Measurements from ENCODE around the gene CCDC85C. TPM values are rescaled to one million over a fixed set of nuclear protein-coding genes. Genes with fewer than 3 reads are reported as not detected.

CCDC85C gene
- total and polyA plus RNA-seq, 2 experiments from 2014 or later = 4.5 to 24.9 TPM

DNA sequence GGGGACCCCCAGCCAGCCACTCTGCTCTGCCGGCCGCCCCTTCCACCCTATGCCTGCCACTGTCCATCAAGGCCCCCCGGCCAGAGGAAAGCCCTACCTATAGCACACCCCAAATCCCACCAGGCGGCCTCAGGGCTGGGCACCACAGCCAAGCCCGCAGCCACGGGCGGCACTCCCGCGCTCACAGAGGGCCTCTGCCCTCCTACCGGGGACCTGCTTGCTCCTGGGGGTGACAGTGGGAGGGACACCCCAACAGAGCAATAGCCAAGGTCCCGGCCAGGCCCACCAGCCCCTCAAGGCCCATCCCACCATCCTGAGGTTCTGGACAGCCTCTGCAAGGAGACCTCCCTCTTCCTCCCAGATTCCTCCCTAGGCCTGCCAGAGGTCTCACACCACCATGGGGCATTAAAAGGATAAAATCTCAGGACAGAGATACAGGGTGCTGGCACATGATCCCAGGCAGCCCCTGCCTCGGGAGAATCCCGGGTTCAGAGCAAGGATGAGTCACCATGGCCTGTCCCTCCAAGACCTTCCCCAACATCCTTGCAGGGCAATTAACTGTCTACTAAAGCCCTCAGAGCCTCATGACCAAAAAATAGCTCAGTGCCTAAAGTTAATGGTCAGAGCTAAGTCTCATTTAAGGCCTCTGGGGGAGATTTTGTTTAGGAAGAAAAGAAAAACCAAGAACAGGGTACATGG, 17.1 kb downstream of the CCDC85C start (continued):
- TF ChIP-seq, protein P1, sequence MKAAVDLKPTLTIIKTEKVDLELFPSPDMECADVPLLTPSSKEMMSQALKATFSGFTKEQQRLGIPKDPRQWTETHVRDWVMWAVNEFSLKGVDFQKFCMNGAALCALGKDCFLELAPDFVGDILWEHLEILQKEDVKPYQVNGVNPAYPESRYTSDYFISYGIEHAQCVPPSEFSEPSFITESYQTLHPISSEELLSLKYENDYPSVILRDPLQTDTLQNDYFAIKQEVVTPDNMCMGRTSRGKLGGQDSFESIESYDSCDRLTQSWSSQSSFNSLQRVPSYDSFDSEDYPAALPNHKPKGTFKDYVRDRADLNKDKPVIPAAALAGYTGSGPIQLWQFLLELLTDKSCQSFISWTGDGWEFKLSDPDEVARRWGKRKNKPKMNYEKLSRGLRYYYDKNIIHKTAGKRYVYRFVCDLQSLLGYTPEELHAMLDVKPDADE (IDR thresholded peaks at IDR 0.05) = no peak
- TF ChIP-seq JUNB (IDR thresholded peaks at IDR 0.05; ENCODE audit: unreplicated experiment) = no peak

DNA sequence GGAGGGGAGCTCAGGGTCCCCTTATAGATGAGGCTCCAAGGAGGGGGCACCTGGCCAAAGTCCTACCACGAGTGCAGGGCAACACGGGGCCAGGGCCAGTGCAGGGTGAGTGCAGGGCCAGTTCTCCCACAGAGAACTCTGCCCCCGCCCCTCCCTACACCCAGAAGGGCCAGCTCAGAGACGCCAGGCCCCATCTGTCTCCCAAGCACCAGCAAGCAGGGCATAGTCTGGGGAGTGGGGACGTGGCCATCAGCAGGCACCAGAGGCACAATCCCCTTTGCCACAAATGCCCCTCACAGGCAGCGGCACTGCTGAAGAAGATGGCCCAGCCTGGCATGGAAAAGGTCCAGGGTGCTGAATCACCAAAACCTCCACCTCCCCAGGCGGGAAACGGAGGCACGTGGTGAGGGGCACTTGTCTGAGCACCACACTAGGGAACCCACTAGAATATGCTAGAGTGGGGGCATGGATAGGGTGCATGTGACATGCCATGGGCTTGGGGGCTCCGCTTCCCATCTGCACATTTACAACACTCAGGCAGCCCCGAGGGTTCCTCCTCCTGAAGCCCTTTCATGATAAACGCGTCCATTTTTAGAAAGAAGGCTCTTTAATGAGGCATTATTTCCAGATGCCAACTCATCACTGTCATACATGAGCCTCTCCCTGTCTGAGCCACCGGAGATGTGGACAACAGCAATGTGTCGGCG, 17.8 kb downstream of the CCDC85C start:
- Histone ChIP-seq H3K9me2 (ENCODE audit: insufficient read depth) (no peaks in the 10 kb centered on the region), H3K4me3 (no peak overlapping the region), H3K4me1 (ENCODE audit: insufficient read depth) (no peaks in the 10 kb centered on the region), H3K79me2 (replicated peaks; ENCODE audit: insufficient read depth) (peaks cover 53% of the 10 kb centered on the region), H3F3A (replicated peaks; ENCODE audit: low read depth) (no peaks in the 10 kb centered on the region), H3K27ac (ENCODE audit: low read depth) (no peak overlapping the region), H2AFZ (no peak overlapping the region), H3K27me3 (ENCODE audit: insufficient read depth) (no peaks in the 10 kb centered on the region), H3K4me2 (no peak overlapping the region), H3K36me3 (ENCODE audit: insufficient read depth) (no peaks in the 10 kb centered on the region), H4K20me1 (replicated peaks; ENCODE audit: insufficient read depth) (peaks cover 5% of the 10 kb centered on the region; the same call in 1 of the 2 replicates)
- H3K27me3 Mint-ChIP-seq (ENCODE audit: insufficient read depth, low read depth, poor library complexity) = peaks cover 8% of the 10 kb centered on the region
- no peak overlapping the region for H3K4me3 Mint-ChIP-seq
- ATAC-seq (no peak), DNase-seq (ENCODE audit: low spot score) (no peak)
- H3K4me1 Mint-ChIP-seq = peaks cover 14% of the 10 kb centered on the region
- TF ChIP-seq ZNF114 (CRISPR knock-in tag; IDR thresholded peaks at IDR 0.05) (no peak), EZH2phosphoT487 (IDR thresholded peaks at IDR 0.05; ENCODE audit: unreplicated experiment) (no peak)
- TF ChIP-seq, protein P2, sequence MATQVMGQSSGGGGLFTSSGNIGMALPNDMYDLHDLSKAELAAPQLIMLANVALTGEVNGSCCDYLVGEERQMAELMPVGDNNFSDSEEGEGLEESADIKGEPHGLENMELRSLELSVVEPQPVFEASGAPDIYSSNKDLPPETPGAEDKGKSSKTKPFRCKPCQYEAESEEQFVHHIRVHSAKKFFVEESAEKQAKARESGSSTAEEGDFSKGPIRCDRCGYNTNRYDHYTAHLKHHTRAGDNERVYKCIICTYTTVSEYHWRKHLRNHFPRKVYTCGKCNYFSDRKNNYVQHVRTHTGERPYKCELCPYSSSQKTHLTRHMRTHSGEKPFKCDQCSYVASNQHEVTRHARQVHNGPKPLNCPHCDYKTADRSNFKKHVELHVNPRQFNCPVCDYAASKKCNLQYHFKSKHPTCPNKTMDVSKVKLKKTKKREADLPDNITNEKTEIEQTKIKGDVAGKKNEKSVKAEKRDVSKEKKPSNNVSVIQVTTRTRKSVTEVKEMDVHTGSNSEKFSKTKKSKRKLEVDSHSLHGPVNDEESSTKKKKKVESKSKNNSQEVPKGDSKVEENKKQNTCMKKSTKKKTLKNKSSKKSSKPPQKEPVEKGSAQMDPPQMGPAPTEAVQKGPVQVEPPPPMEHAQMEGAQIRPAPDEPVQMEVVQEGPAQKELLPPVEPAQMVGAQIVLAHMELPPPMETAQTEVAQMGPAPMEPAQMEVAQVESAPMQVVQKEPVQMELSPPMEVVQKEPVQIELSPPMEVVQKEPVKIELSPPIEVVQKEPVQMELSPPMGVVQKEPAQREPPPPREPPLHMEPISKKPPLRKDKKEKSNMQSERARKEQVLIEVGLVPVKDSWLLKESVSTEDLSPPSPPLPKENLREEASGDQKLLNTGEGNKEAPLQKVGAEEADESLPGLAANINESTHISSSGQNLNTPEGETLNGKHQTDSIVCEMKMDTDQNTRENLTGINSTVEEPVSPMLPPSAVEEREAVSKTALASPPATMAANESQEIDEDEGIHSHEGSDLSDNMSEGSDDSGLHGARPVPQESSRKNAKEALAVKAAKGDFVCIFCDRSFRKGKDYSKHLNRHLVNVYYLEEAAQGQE (IDR thresholded peaks at IDR 0.05; ENCODE audit: unreplicated experiment) = no peak
- no peak overlapping the region for H3K27ac Mint-ChIP-seq
- no peaks in the 10 kb centered on the region for H3K9me3 Mint-ChIP-seq
- H3K36me3 Mint-ChIP-seq (ENCODE audit: low read depth) = no peaks in the 10 kb centered on the region; the same call in 2 of the 3 replicates

DNA sequence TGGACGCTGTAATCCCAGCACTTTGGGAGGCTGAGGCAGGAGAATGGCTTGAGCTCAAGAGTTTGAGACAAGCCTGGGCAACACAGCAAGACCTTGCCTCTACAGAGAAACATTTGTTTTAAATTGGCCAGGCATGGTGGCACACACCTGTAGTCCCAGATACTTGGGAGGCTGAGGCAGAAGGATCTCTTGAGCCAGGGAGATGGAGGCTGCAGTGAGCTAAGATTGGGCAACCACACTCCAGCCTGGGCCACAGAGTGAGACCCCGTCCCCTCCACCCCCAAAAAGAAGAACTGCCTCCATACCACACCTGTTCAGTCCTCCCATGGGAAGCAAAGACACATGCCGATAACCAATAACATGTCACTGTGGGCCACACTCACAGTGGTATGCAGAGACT, 19.2 kb downstream of the CCDC85C start:
- no peaks in the 10 kb centered on the region for H3K36me3 ChIP-seq (ENCODE audit: insufficient read depth)
- no peaks in the 10 kb centered on the region for H3K27me3 ChIP-seq (ENCODE audit: insufficient read depth)
- DNase-seq (ENCODE audit: low spot score) (no peak), ATAC-seq (no peak)
- peaks cover 4% of the 10 kb centered on the region; the same call in 1 of the 2 replicates for H3K4me1 ChIP-seq (ENCODE audit: insufficient read depth)
- H2AFZ ChIP-seq = no peak overlapping the region
- Mint-ChIP-seq H3K27me3 (ENCODE audit: insufficient read depth, low read depth, poor library complexity) (peaks cover 8% of the 10 kb centered on the region), H3K4me1 (peaks cover 18% of the 10 kb centered on the region), H3K36me3 (ENCODE audit: low read depth) (no peaks in the 10 kb centered on the region; the same call in 2 of the 3 replicates), H3K9me3 (no peaks in the 10 kb centered on the region), H3K4me3 (no peak overlapping the region), H3K27ac (0 out of 2 replicates have a peak overlapping the region, but pooled peaks have one; percentile 65)
- H3F3A ChIP-seq (replicated peaks; ENCODE audit: low read depth) = no peaks in the 10 kb centered on the region
- no peak overlapping the region for H3K4me3 ChIP-seq
- peaks cover 48% of the 10 kb centered on the region for H3K79me2 ChIP-seq (replicated peaks; ENCODE audit: insufficient read depth)
- peaks cover 9% of the 10 kb centered on the region; the same call in 1 of the 2 replicates for H4K20me1 ChIP-seq (replicated peaks; ENCODE audit: insufficient read depth)
- H3K4me2 ChIP-seq = no peak overlapping the region
- H3K27ac ChIP-seq (ENCODE audit: low read depth) = 0 out of 2 replicates have a peak overlapping the region, but pooled peaks have one; percentile 45
- no peaks in the 10 kb centered on the region for H3K9me2 ChIP-seq (ENCODE audit: insufficient read depth)
- TF ChIP-seq STAT1 (IDR thresholded peaks at IDR 0.05; ENCODE audit: unreplicated experiment) (no peak), EZH2phosphoT487 (IDR thresholded peaks at IDR 0.05; ENCODE audit: unreplicated experiment) (no peak), NANOG (IDR thresholded peaks at IDR 0.05; ENCODE audit: borderline replicate concordance) (no peak), ZNF114 (CRISPR knock-in tag; IDR thresholded peaks at IDR 0.05) (no peak)
- TF ChIP-seq, protein P1 (IDR thresholded peaks at IDR 0.05) = no peak
- TF ChIP-seq, protein P2 (IDR thresholded peaks at IDR 0.05; ENCODE audit: unreplicated experiment) = no peak
- TF ChIP-seq, protein P3, sequence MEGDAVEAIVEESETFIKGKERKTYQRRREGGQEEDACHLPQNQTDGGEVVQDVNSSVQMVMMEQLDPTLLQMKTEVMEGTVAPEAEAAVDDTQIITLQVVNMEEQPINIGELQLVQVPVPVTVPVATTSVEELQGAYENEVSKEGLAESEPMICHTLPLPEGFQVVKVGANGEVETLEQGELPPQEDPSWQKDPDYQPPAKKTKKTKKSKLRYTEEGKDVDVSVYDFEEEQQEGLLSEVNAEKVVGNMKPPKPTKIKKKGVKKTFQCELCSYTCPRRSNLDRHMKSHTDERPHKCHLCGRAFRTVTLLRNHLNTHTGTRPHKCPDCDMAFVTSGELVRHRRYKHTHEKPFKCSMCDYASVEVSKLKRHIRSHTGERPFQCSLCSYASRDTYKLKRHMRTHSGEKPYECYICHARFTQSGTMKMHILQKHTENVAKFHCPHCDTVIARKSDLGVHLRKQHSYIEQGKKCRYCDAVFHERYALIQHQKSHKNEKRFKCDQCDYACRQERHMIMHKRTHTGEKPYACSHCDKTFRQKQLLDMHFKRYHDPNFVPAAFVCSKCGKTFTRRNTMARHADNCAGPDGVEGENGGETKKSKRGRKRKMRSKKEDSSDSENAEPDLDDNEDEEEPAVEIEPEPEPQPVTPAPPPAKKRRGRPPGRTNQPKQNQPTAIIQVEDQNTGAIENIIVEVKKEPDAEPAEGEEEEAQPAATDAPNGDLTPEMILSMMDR (conservative IDR thresholded peaks at IDR 0.05; ENCODE audit: low read depth in 2 of 2) = no peak
